HepG2 (cell line): ENCODE results near the gene PIEZO1. TPM values are rescaled to one million over a fixed set of nuclear protein-coding genes. Genes with fewer than 3 reads are reported as not detected.

Experiments
- ARID3A ChIP-seq: IDR thresholded peaks from 2 replicates; pipeline ENCODE4 v1.6.1; 2012; ENCODE audit warnings: low read depth, low read length, improper control_type of control experiment
- ATF6 ChIP-seq: sonication (generic); formaldehyde crosslinking; conservative IDR thresholded peaks from 2 replicates; pipeline ENCODE4 v1.4.0; 2020; ENCODE audit warnings: missing genetic modification reagents
- HNRNPL ChIP-seq: fragments of 200-400 bp; formaldehyde crosslinking; IDR thresholded peaks from 2 replicates; pipeline ENCODE4 v1.6.1; 2017; ENCODE audit warnings: mild to moderate bottlenecking, low read depth, low read length
- HOXD1 ChIP-seq: sonication (generic); formaldehyde crosslinking; IDR thresholded peaks from 2 replicates; pipeline ENCODE4 v1.5.0; 2020; ENCODE audit warnings: missing genetic modification reagents
- POGK ChIP-seq: sonication (generic); formaldehyde crosslinking; conservative IDR thresholded peaks from 2 replicates; pipeline ENCODE4 v1.8.0; 2022; ENCODE audit warnings: mild to moderate bottlenecking, moderate library complexity, missing genetic modification reagents
- SRY ChIP-seq: sonication (generic); formaldehyde crosslinking; IDR thresholded peaks from 2 replicates; pipeline ENCODE4 v1.8.0; 2022; ENCODE audit warnings: mild to moderate bottlenecking, missing genetic modification reagents
- TEAD3 ChIP-seq: optimal IDR thresholded peaks from 2 replicates; pipeline ENCODE3; 2016; ENCODE audit warnings: borderline replicate concordance
- TFDP1 ChIP-seq: IDR thresholded peaks from 2 replicates; pipeline ENCODE4 v1.6.1; 2016; ENCODE audit warnings: missing compliant biosample characterization, missing genetic modification reagents, borderline replicate concordance
- THAP11 ChIP-seq: IDR thresholded peaks from 2 replicates; pipeline ENCODE4 v1.6.1; 2016; ENCODE audit warnings: missing biosample characterization, missing genetic modification reagents
- TOPORS ChIP-seq: sonication (generic); formaldehyde crosslinking; IDR thresholded peaks from 2 replicates; pipeline ENCODE4 v1.8.0; 2023; ENCODE audit warnings: mild to moderate bottlenecking, missing genetic modification reagents
- ZFP41 ChIP-seq: sonication (generic); formaldehyde crosslinking; IDR thresholded peaks from 2 replicates; pipeline ENCODE4 v1.4.0; 2020; ENCODE audit warnings: mild to moderate bottlenecking, missing genetic modification reagents, borderline replicate concordance
- ZNF574 ChIP-seq: sonication (generic); formaldehyde crosslinking; IDR thresholded peaks from 2 replicates; pipeline ENCODE4 v1.4.0; 2020; ENCODE audit warnings: missing genetic modification reagents
- ZNF674 ChIP-seq: sonication (generic); formaldehyde crosslinking; IDR thresholded peaks from 2 replicates; pipeline ENCODE4 v1.5.0; 2020; ENCODE audit warnings: low read depth, mild to moderate bottlenecking, missing genetic modification reagents
- ZNF710 ChIP-seq: sonication (generic); formaldehyde crosslinking; IDR thresholded peaks from 2 replicates; pipeline ENCODE4 v1.5.0; 2020; ENCODE audit warnings: mild to moderate bottlenecking, missing genetic modification reagents, borderline replicate concordance
- ZNF766 ChIP-seq: sonication (generic); formaldehyde crosslinking; IDR thresholded peaks from 2 replicates; pipeline ENCODE4 v1.5.0; 2020; ENCODE audit warnings: missing genetic modification reagents, borderline replicate concordance
- ZNF768 ChIP-seq: sonication (generic); formaldehyde crosslinking; IDR thresholded peaks from 2 replicates; pipeline ENCODE4 v1.4.0; 2020; ENCODE audit warnings: missing genetic modification reagents
- polyA plus RNA-seq, 8 experiments: library from polyadenylated mRNA; depleted of rRNA in 3 of 8; stranded (reverse) in 7 of 8; unstranded in 1 of 8; fragments of >200 nt; fragmentation: Illumina TruSeq in 4 of 8; extraction: Trizol in 4 of 8; gene quantifications; 2 replicates each; pipeline versions ENCODE4 v1.2.1 to v1.2.3, GENCODE V29; 2011 to 2016; ENCODE audit warnings: low read depth in 4 of 8, missing spikeins in 1 of 8, mixed read lengths in 1 of 8; ENCODE audit not compliant: insufficient read depth in 1 of 8
- total RNA-seq, 5 experiments: library from RNA; depleted of rRNA; stranded (reverse); fragments of >200 nt; fragmentation: Illumina TruSeq; extraction: Trizol; gene quantifications; 2 replicates each; pipeline ENCODE4 v1.2.3, GENCODE V29; 2016; ENCODE audit warnings: low read depth in 1 of 5

PIEZO1 gene
- total and polyA plus RNA-seq, 2 of the 13 experiments (the other 11 are each of a cell fraction or from before 2014, with no cell fraction given): 67.9 to 85.0 TPM

- no peak for TF ChIP-seq ATF6 (CRISPR knock-in tag)
- TF ChIP-seq HNRNPL: 0 out of 2 replicates have a peak, but pooled peaks have one; percentile 29
- peak; percentile 81 for TF ChIP-seq POGK
- 0 out of 2 replicates have a peak, but pooled peaks have one; percentile 24 for TF ChIP-seq THAP11 (CRISPR knock-in tag)
- no peak for TF ChIP-seq HOXD1
- TF ChIP-seq ZNF766 (CRISPR knock-in tag): no peak; the same call in 1 of the 2 replicates
- peak; percentile 73; the same call in 1 of the 2 replicates for TF ChIP-seq TFDP1 (CRISPR knock-in tag)
- peak; percentile 51 for TF ChIP-seq TEAD3 (CRISPR knock-in tag)
- 0 out of 2 replicates have a peak, but pooled peaks have one; percentile 35 for TF ChIP-seq ZFP41 (CRISPR knock-in tag)
- peak; percentile 79 for TF ChIP-seq ZNF574
- no peak for TF ChIP-seq ARID3A
- peak; percentile 69 for TF ChIP-seq SRY (CRISPR knock-in tag)
- TF ChIP-seq ZNF768: peak; percentile 87; the same call in 1 of the 2 replicates
- TF ChIP-seq ZNF710 (CRISPR knock-in tag): no peak
- no peak for TF ChIP-seq TOPORS (CRISPR knock-in tag)
- peak; percentile 76; the same call in 1 of the 2 replicates for TF ChIP-seq ZNF674 (CRISPR knock-in tag)
Observed at GRCh38 chr16:88785106-88785924, at the start of gene PIEZO1 (continued).
